Measurements from ENCODE around the gene BCAR3. TPM values are rescaled to one million over a fixed set of nuclear protein-coding genes. Genes with fewer than 3 reads are reported as not detected.

The BCAR3 gene
- total RNA-seq, 1 experiment from 2014 or later: 33.9 TPM

DNA sequence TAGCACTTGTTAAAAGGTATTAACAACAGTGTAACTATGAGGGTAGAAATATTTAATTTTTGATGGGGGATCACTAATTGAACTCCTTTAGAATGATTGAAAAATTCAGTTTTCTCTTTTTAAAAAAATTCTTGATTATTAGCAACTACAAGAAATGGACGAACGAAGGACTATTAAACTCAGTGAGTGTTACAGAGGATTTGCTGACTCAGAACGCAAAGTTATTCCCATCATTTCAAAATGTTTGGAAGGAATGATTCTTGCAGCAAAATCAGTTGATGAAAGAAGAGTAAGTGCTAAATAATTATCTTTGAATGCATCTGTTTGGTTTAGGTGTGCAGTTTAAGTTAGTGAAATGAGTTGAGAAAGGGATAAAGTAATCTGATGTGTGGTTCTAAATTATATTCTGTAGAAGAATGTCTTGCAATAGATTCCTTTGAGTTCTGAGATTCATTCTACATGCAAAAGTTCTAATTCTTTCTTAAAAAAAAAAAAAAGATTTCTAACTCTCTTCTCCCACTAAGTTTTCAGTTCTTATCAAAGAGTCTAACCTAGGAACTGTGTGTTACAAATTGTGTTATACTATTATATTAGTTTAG, 148.8 kb downstream of the BCAR3 start:
- TF ChIP-seq, protein P1, sequence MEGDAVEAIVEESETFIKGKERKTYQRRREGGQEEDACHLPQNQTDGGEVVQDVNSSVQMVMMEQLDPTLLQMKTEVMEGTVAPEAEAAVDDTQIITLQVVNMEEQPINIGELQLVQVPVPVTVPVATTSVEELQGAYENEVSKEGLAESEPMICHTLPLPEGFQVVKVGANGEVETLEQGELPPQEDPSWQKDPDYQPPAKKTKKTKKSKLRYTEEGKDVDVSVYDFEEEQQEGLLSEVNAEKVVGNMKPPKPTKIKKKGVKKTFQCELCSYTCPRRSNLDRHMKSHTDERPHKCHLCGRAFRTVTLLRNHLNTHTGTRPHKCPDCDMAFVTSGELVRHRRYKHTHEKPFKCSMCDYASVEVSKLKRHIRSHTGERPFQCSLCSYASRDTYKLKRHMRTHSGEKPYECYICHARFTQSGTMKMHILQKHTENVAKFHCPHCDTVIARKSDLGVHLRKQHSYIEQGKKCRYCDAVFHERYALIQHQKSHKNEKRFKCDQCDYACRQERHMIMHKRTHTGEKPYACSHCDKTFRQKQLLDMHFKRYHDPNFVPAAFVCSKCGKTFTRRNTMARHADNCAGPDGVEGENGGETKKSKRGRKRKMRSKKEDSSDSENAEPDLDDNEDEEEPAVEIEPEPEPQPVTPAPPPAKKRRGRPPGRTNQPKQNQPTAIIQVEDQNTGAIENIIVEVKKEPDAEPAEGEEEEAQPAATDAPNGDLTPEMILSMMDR (IDR thresholded peaks at IDR 0.05): no peak
- TF ChIP-seq, protein P2, sequence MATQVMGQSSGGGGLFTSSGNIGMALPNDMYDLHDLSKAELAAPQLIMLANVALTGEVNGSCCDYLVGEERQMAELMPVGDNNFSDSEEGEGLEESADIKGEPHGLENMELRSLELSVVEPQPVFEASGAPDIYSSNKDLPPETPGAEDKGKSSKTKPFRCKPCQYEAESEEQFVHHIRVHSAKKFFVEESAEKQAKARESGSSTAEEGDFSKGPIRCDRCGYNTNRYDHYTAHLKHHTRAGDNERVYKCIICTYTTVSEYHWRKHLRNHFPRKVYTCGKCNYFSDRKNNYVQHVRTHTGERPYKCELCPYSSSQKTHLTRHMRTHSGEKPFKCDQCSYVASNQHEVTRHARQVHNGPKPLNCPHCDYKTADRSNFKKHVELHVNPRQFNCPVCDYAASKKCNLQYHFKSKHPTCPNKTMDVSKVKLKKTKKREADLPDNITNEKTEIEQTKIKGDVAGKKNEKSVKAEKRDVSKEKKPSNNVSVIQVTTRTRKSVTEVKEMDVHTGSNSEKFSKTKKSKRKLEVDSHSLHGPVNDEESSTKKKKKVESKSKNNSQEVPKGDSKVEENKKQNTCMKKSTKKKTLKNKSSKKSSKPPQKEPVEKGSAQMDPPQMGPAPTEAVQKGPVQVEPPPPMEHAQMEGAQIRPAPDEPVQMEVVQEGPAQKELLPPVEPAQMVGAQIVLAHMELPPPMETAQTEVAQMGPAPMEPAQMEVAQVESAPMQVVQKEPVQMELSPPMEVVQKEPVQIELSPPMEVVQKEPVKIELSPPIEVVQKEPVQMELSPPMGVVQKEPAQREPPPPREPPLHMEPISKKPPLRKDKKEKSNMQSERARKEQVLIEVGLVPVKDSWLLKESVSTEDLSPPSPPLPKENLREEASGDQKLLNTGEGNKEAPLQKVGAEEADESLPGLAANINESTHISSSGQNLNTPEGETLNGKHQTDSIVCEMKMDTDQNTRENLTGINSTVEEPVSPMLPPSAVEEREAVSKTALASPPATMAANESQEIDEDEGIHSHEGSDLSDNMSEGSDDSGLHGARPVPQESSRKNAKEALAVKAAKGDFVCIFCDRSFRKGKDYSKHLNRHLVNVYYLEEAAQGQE (IDR thresholded peaks at IDR 0.05; ENCODE audit: insufficient read depth in 1 of 2, low read depth in 2 of 2, low read length in 1 of 2): no peak
- TF ChIP-seq POLR2AphosphoS5 (IDR thresholded peaks at IDR 0.05; ENCODE audit: low read depth, low read length) (no peak), TCF7L2 (IDR thresholded peaks at IDR 0.05; ENCODE audit: low read depth, low read length) (no peak), SIN3A (IDR thresholded peaks at IDR 0.05; ENCODE audit: borderline replicate concordance, insufficient read depth, low read depth, low read length) (no peak)
- no peaks in the 10 kb centered on the region for H3K9me3 ChIP-seq (ENCODE audit: control insufficient read depth, insufficient read depth, low read depth, low read length)
- BruUV-seq (replicated peaks): no TSS peak
- peaks cover 6% of the 10 kb centered on the region; the same call in 1 of the 2 replicates for H3K36me3 ChIP-seq (ENCODE audit: control insufficient read depth, insufficient read depth, low read length)
- ChIA-PET CTCF (no interaction called here), POLR2A (no interaction called here)
- H3K4me3 ChIP-seq (ENCODE audit: low read depth in 2 of 2, low read length in 2 of 2): no peak overlapping the region
- ATAC-seq (no peak), DNase-seq (ENCODE audit: low read depth, low spot score) (no peak)
- no peak overlapping the region for H3K27ac ChIP-seq (ENCODE audit: low read length)
- no peaks in the 10 kb centered on the region for H3K4me1 ChIP-seq (ENCODE audit: control insufficient read depth, insufficient read depth, low read length)
- H3K27me3 ChIP-seq (ENCODE audit: control insufficient read depth, insufficient read depth, low read length): no peaks in the 10 kb centered on the region
- in situ Hi-C loops (cut with HindIII; ENCODE audit: low pct_unique_long_range_greater_than_20kb, low sequenced_read_pairs): no loop called here
- intact Hi-C loops (cut with micrococcal nuclease; ENCODE audit: unreplicated experiment): no loop called here

DNA sequence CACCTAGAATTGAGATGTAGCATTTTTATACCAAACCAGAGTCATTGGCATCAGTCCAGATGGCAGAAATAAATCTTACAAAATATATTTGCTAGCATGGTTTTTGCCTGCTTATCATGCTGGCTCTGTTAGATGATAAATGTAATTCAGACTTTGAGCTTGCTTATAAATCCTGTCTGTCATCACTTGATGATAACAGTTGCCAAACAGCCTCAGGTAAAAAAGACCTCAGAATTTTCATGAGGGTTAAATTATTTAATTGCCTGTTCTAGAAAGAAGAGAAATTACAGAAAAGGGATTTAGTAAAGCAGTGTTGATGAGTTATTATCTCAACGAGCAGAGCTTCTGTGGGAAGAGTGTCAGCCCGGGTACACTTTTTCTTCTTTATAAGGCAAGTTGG, 150.4 kb downstream of the BCAR3 start:
- H3K27me3 ChIP-seq (ENCODE audit: control insufficient read depth, insufficient read depth, low read length): no peaks in the 10 kb centered on the region
- H3K9me3 ChIP-seq (ENCODE audit: control insufficient read depth, insufficient read depth, low read depth, low read length): no peaks in the 10 kb centered on the region
- peaks cover 6% of the 10 kb centered on the region; the same call in 1 of the 2 replicates for H3K36me3 ChIP-seq (ENCODE audit: control insufficient read depth, insufficient read depth, low read length)
- H3K4me3 ChIP-seq (ENCODE audit: low read depth in 2 of 2, low read length in 2 of 2): no peak overlapping the region
- ChIA-PET CTCF (no interaction called here), POLR2A (no interaction called here)
- BruUV-seq (replicated peaks): no TSS peak
- TF ChIP-seq, protein P2 (IDR thresholded peaks at IDR 0.05; ENCODE audit: insufficient read depth in 1 of 2, low read depth in 2 of 2, low read length in 1 of 2): no peak
- TF ChIP-seq, protein P1 (IDR thresholded peaks at IDR 0.05): no peak
- no peak for ATAC-seq
- in situ Hi-C loops (cut with HindIII; ENCODE audit: low pct_unique_long_range_greater_than_20kb, low sequenced_read_pairs) (no loop called here), intact Hi-C loops (cut with micrococcal nuclease; ENCODE audit: unreplicated experiment) (no loop called here)
- DNase-seq (ENCODE audit: low read depth, low spot score): no peak
- no peak overlapping the region for H3K27ac ChIP-seq (ENCODE audit: low read length)
- no peaks in the 10 kb centered on the region for H3K4me1 ChIP-seq (ENCODE audit: control insufficient read depth, insufficient read depth, low read length)

All from Panc1 (cell line).